ENCODE data around the gene RPL36. TPM values are rescaled to one million over a fixed set of nuclear protein-coding genes. Genes with fewer than 3 reads are reported as not detected.

The RPL36 gene
- total and polyA plus RNA-seq, 2 of the 8 experiments (the other 6 are each of a cell fraction or from before 2014, with no cell fraction given) = 951 to 1,075 TPM

- TF ChIP-seq KDM4A (IDR thresholded peaks at IDR 0.05; ENCODE audit: low read depth, low read length, severe bottlenecking) = no peak
- TF ChIP-seq EGR1 (IDR thresholded peaks at IDR 0.05; ENCODE audit: borderline replicate concordance, low read depth, low read length) = no peak
- TF ChIP-seq BRCA1 (IDR thresholded peaks at IDR 0.05; ENCODE audit: low read depth, low read length) = no peak
- TF ChIP-seq POU5F1 (IDR thresholded peaks at IDR 0.05; ENCODE audit: low read depth, low read length) = no peak
- TF ChIP-seq TAF1 (IDR thresholded peaks at IDR 0.05; ENCODE audit: low read depth, low read length) = no peak
- TF ChIP-seq HDAC6 (IDR thresholded peaks at IDR 0.05; ENCODE audit: low read depth, low read length) = no peak
These were observed 13.9 kb upstream of the RPL36 start (continued) for GRCh38 chr19:5676105-5676771.
